Colonic mucosa (tissue), 4 donors: ENCODE results near the gene EVC. TPM values are rescaled to one million over a fixed set of nuclear protein-coding genes. Genes with fewer than 3 reads are reported as not detected.

Source experiments
- DNase-seq: peaks from one replicate; pipeline ENCODE4 v3.0.0-alpha.2; 2020
- H3K27ac ChIP-seq: fragments of 200-600 bp; one replicate; pipeline ENCODE4 v1.8.0; 2021
- H3K27me3 ChIP-seq: fragments of 200-600 bp; one replicate; pipeline ENCODE4 v1.8.0; 2021
- H3K36me3 ChIP-seq: fragments of 200-600 bp; one replicate; pipeline ENCODE4 v1.8.0; 2021
- H3K4me1 ChIP-seq: fragments of 200-600 bp; one replicate; pipeline ENCODE4 v1.8.0; 2021; ENCODE audit warnings: mild to moderate bottlenecking
- H3K4me3 ChIP-seq: fragments of 200-600 bp; one replicate; pipeline ENCODE4 v1.8.0; 2021
- H3K9ac ChIP-seq, 2 donors: one replicate each; pipeline ENCODE4 v1.7.0; 2013; ENCODE audit warnings: control low read depth in 2 of 2, low read depth in 2 of 2, low read length in 2 of 2
- H3K9me3 ChIP-seq: fragments of 200-600 bp; one replicate; pipeline ENCODE4 v1.8.0; 2021
- CTCF ChIP-seq: fragments of 200-600 bp; IDR thresholded peaks from one replicate; pipeline ENCODE4 v1.8.0; 2022; ENCODE audit warnings: antibody characterized with exemption, mild to moderate bottlenecking
- intact Hi-C: fragments of 100-400 bp; cut with DNase I; formaldehyde crosslinking; loops from one replicate; pipeline ENCODE4 v1.14.1; 2022
- total RNA-seq, 2 donors: library from RNA; stranded (reverse); fragmentation: NEBNext Ultra II Directional in 1 of 2; extraction: Animal tissue kit (Norgen Biotek cat#: 25700) in 1 of 2; gene quantifications; one replicate each; pipeline ENCODE4 v1.2.1, GENCODE V29; 2021
- donor health status: healthy.
- donor health status: DM: no; HTN: no; CAD: no.
- donor health status: DM: no; HTN: no; CAD: no.

Gene EVC
- 1 to 10 TPM; 1.1 to 4.1 TPM for total RNA-seq

- peak; percentile 68 for DNase-seq
- TF ChIP-seq CTCF: no peak
- peak within 1 kb of the TSS; percentile 23 for H3K4me3 ChIP-seq
- no peaks in the 10 kb centered on the region for H3K4me1 ChIP-seq
- H3K27me3 ChIP-seq: no peaks in the 10 kb centered on the region
- peak within 1 kb of the TSS in 1 of 2 donors; percentile 60 for H3K9ac ChIP-seq
- no peaks in the 10 kb centered on the region for H3K9me3 ChIP-seq
- no peaks in the 10 kb centered on the region for H3K36me3 ChIP-seq
- intact Hi-C loops: no loop called here
- H3K27ac ChIP-seq: no peak within 1 kb of the TSS
These were observed at the start of gene EVC for GRCh38 chr4:5710961-5711478. Gene EVC, plus strand, starts transcription at chr4:5711201. Its CDS starts 180 bp downstream, at chr4:5711381.

GRCh38 chr4:5661237-5661636 lies 49.8 kb upstream of the EVC start:
- no peak overlapping the region for H3K27ac ChIP-seq
- no peak for TF ChIP-seq CTCF
- no peaks in the 10 kb centered on the region for H3K27me3 ChIP-seq
- H3K4me1 ChIP-seq: no peaks in the 10 kb centered on the region
- no peak overlapping the region for H3K4me3 ChIP-seq
- no peaks in the 10 kb centered on the region for H3K9me3 ChIP-seq
- H3K9ac ChIP-seq: no peak overlapping the region
- no peak for DNase-seq
- intact Hi-C loops: no loop called here
- H3K36me3 ChIP-seq: no peaks in the 10 kb centered on the region

- Histone ChIP-seq H3K27me3 (no peaks in the 10 kb centered on the region), H3K4me3 (no peak overlapping the region), H3K4me1 (no peaks in the 10 kb centered on the region), H3K9ac (no peak overlapping the region), H3K27ac (no peak overlapping the region), H3K9me3 (no peaks in the 10 kb centered on the region), H3K36me3 (no peaks in the 10 kb centered on the region)
- intact Hi-C loops: no loop called here
- TF ChIP-seq CTCF: no peak
- DNase-seq: no peak
These were observed 48.4 kb upstream of the EVC start for GRCh38 chr4:5662555-5662954.

GRCh38 chr4:5664778-5665177 lies 46.2 kb upstream of the EVC start:
- intact Hi-C loops: no loop called here
- no peak overlapping the region for H3K9ac ChIP-seq
- H3K27me3 ChIP-seq: no peaks in the 10 kb centered on the region
- DNase-seq: no peak
- no peaks in the 10 kb centered on the region for H3K9me3 ChIP-seq
- H3K4me1 ChIP-seq: no peaks in the 10 kb centered on the region
- H3K36me3 ChIP-seq: no peaks in the 10 kb centered on the region
- TF ChIP-seq CTCF: no peak
- H3K27ac ChIP-seq: no peak overlapping the region
- no peak overlapping the region for H3K4me3 ChIP-seq

- Histone ChIP-seq H3K9me3 (no peaks in the 10 kb centered on the region), H3K36me3 (no peaks in the 10 kb centered on the region), H3K9ac (no peak overlapping the region), H3K4me3 (no peak overlapping the region), H3K4me1 (no peaks in the 10 kb centered on the region), H3K27me3 (no peaks in the 10 kb centered on the region), H3K27ac (no peak overlapping the region)
- TF ChIP-seq CTCF: no peak
- DNase-seq: no peak
- intact Hi-C loops: no loop called here
These were observed 44.3 kb upstream of the EVC start for GRCh38 chr4:5666741-5667140.
